22Rv1 (cell line): Measurements from ENCODE around the gene RSRP1.
"Not testable (repeated sequence)": the region's sequence is repeated elsewhere in the genome, so short reads cannot be mapped to it uniquely, and the experiment has no call there.

Experiments
- ZFX ChIP-seq: fragments of 450-650 bp; IDR thresholded peaks from 2 replicates; pipeline ENCODE4 v1.6.1; 2017; ENCODE audit warnings: antibody characterized with exemption, borderline replicate concordance
- TF ChIP-seq, protein P1 (sequence below): fragments of 450-650 bp; IDR thresholded peaks from 2 replicates; pipeline ENCODE4 v1.5.1; 2017; ENCODE audit warnings: mild to moderate bottlenecking

- TF ChIP-seq, protein P1, sequence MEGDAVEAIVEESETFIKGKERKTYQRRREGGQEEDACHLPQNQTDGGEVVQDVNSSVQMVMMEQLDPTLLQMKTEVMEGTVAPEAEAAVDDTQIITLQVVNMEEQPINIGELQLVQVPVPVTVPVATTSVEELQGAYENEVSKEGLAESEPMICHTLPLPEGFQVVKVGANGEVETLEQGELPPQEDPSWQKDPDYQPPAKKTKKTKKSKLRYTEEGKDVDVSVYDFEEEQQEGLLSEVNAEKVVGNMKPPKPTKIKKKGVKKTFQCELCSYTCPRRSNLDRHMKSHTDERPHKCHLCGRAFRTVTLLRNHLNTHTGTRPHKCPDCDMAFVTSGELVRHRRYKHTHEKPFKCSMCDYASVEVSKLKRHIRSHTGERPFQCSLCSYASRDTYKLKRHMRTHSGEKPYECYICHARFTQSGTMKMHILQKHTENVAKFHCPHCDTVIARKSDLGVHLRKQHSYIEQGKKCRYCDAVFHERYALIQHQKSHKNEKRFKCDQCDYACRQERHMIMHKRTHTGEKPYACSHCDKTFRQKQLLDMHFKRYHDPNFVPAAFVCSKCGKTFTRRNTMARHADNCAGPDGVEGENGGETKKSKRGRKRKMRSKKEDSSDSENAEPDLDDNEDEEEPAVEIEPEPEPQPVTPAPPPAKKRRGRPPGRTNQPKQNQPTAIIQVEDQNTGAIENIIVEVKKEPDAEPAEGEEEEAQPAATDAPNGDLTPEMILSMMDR: not testable (repeated sequence)
- TF ChIP-seq ZFX: not testable (repeated sequence)
Measured at GRCh38 chr1:25268143-25268760, 21.0 kb upstream of the RSRP1 start.
